ENCODE measurements around the gene OSTM1.

OSTM1 gene

DNA sequence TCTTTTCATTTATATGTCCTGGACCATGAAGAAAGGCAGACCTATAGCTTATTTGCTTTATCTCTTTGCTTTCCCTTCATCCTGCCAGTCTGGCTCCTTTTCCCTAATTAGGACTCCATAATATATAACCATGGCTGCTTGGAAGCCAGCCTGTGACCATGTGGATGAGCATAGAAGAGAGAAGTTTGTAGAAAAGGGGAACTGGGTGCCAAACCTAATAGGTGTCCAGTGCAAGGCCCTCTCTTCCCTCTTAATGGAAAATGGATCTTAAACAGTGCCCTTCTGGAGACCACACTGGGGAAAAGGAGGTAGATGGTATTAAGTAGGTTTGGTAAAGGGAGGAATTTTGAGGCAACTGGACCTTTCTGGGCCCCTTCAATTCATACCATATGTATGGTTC is 16.7 kb upstream of the OSTM1 start:
- H3K27me3 ChIP-seq (ENCODE audit: insufficient read depth, poor library complexity, severe bottlenecking): no peaks in the 10 kb centered on the region
- TF ChIP-seq POLR2AphosphoS5 (IDR thresholded peaks at IDR 0.05; ENCODE audit: low read depth): no peak
- TF ChIP-seq SPI1 (IDR thresholded peaks at IDR 0.05; ENCODE audit: borderline replicate concordance, low read depth): peak; percentile 95
- TF ChIP-seq, protein P1, sequence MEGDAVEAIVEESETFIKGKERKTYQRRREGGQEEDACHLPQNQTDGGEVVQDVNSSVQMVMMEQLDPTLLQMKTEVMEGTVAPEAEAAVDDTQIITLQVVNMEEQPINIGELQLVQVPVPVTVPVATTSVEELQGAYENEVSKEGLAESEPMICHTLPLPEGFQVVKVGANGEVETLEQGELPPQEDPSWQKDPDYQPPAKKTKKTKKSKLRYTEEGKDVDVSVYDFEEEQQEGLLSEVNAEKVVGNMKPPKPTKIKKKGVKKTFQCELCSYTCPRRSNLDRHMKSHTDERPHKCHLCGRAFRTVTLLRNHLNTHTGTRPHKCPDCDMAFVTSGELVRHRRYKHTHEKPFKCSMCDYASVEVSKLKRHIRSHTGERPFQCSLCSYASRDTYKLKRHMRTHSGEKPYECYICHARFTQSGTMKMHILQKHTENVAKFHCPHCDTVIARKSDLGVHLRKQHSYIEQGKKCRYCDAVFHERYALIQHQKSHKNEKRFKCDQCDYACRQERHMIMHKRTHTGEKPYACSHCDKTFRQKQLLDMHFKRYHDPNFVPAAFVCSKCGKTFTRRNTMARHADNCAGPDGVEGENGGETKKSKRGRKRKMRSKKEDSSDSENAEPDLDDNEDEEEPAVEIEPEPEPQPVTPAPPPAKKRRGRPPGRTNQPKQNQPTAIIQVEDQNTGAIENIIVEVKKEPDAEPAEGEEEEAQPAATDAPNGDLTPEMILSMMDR (IDR thresholded peaks at IDR 0.05; ENCODE audit: insufficient read depth, low read length): no peak
- no peak for TF ChIP-seq GABPA (IDR thresholded peaks at IDR 0.05; ENCODE audit: low read depth)
- TF ChIP-seq, protein P2, sequence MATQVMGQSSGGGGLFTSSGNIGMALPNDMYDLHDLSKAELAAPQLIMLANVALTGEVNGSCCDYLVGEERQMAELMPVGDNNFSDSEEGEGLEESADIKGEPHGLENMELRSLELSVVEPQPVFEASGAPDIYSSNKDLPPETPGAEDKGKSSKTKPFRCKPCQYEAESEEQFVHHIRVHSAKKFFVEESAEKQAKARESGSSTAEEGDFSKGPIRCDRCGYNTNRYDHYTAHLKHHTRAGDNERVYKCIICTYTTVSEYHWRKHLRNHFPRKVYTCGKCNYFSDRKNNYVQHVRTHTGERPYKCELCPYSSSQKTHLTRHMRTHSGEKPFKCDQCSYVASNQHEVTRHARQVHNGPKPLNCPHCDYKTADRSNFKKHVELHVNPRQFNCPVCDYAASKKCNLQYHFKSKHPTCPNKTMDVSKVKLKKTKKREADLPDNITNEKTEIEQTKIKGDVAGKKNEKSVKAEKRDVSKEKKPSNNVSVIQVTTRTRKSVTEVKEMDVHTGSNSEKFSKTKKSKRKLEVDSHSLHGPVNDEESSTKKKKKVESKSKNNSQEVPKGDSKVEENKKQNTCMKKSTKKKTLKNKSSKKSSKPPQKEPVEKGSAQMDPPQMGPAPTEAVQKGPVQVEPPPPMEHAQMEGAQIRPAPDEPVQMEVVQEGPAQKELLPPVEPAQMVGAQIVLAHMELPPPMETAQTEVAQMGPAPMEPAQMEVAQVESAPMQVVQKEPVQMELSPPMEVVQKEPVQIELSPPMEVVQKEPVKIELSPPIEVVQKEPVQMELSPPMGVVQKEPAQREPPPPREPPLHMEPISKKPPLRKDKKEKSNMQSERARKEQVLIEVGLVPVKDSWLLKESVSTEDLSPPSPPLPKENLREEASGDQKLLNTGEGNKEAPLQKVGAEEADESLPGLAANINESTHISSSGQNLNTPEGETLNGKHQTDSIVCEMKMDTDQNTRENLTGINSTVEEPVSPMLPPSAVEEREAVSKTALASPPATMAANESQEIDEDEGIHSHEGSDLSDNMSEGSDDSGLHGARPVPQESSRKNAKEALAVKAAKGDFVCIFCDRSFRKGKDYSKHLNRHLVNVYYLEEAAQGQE (IDR thresholded peaks at IDR 0.05; ENCODE audit: insufficient replicate concordance, low read depth): no peak
- DNase-seq (ENCODE audit: low read depth in 1 of 2, low spot score in 1 of 2): peak in 1 of 2 experiments; percentile 22
- H3K4me3 ChIP-seq (replicated peaks; ENCODE audit: insufficient read depth, low read length): no peak overlapping the region
- no peak overlapping the region for H3K27ac ChIP-seq (replicated peaks)

- no peak overlapping the region for H3K4me3 ChIP-seq (replicated peaks; ENCODE audit: insufficient read depth, low read length)
- H3K27me3 ChIP-seq (ENCODE audit: insufficient read depth, poor library complexity, severe bottlenecking): no peaks in the 10 kb centered on the region
- no peak for TF ChIP-seq POLR2AphosphoS5 (IDR thresholded peaks at IDR 0.05; ENCODE audit: low read depth)
- no peak for TF ChIP-seq GABPA (IDR thresholded peaks at IDR 0.05; ENCODE audit: low read depth)
- no peak for DNase-seq (ENCODE audit: low read depth in 1 of 2, low spot score in 1 of 2)
- no peak overlapping the region for H3K27ac ChIP-seq (replicated peaks)
These were observed 8.8 kb upstream of the OSTM1 start for GRCh38 chr6:108083349-108083748.

GRCh38 chr6:108082539-108082938 is 8.0 kb upstream of the OSTM1 start:
- Histone ChIP-seq H3K27me3 (ENCODE audit: insufficient read depth, poor library complexity, severe bottlenecking) (no peaks in the 10 kb centered on the region), H3K4me3 (replicated peaks; ENCODE audit: insufficient read depth, low read length) (no peak overlapping the region), H3K27ac (replicated peaks) (no peak overlapping the region)
- DNase-seq (ENCODE audit: low read depth in 1 of 2, low spot score in 1 of 2): no peak
- TF ChIP-seq, protein P2 (IDR thresholded peaks at IDR 0.05; ENCODE audit: insufficient replicate concordance, low read depth): no peak
- TF ChIP-seq SPI1 (IDR thresholded peaks at IDR 0.05; ENCODE audit: borderline replicate concordance, low read depth): no peak
- no peak for TF ChIP-seq GABPA (IDR thresholded peaks at IDR 0.05; ENCODE audit: low read depth)
- TF ChIP-seq, protein P1 (IDR thresholded peaks at IDR 0.05; ENCODE audit: insufficient read depth, low read length): no peak
- TF ChIP-seq POLR2AphosphoS5 (IDR thresholded peaks at IDR 0.05; ENCODE audit: low read depth): no peak

DNA sequence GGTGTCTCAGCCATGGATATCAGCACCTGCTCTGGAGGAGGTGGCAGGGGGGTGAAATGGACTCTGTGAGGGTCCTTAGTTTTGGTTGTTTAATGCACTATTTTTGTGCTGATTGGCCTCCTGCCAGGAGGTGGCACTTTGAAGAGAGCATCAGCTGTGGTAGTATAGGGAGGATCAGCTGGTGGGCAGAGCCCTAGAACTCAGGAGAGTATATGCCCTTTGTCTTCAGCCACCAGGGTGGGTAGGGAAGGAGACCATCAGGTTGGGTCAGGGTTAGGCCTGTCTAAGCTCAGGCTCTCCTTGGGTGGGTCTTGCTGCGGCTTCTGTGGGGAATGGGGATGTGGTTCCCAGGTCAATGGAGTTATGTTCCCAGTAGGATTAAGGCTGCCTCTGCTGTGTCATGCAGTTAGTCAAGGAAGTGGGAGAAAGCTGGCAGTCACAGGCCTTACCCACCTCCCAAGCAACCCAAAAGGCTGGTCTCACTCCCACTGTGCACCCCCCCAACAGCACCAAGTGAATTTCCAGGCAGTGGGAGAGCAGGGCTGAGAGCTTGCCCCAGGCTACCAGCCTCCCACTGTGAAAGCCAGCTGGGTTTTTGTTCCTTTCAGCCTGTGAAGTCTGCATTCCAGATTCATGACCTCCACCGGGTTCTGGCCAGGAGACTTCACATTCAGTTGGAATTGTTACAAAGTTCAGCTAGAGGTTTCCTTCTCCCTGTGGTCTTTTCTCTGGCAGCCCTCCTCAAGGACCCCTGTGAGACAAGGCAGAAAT is 5.7 kb upstream of the OSTM1 start:
- Histone ChIP-seq H3K27me3 (ENCODE audit: insufficient read depth, poor library complexity, severe bottlenecking) (no peaks in the 10 kb centered on the region), H3K27ac (replicated peaks) (no peak overlapping the region), H3K4me3 (replicated peaks; ENCODE audit: insufficient read depth, low read length) (no peak overlapping the region)
- TF ChIP-seq GABPA (IDR thresholded peaks at IDR 0.05; ENCODE audit: low read depth): no peak
- TF ChIP-seq, protein P2 (IDR thresholded peaks at IDR 0.05; ENCODE audit: insufficient replicate concordance, low read depth): no peak
- TF ChIP-seq, protein P1 (IDR thresholded peaks at IDR 0.05; ENCODE audit: insufficient read depth, low read length): no peak
- no peak for TF ChIP-seq POLR2AphosphoS5 (IDR thresholded peaks at IDR 0.05; ENCODE audit: low read depth)
- no peak for TF ChIP-seq SPI1 (IDR thresholded peaks at IDR 0.05; ENCODE audit: borderline replicate concordance, low read depth)
- no peak for DNase-seq (ENCODE audit: low read depth in 1 of 2, low spot score in 1 of 2)
